Measurements from ENCODE around the gene NBEAL2. TPM values are rescaled to one million over a fixed set of nuclear protein-coding genes. Genes with fewer than 3 reads are reported as not detected.

The NBEAL2 gene
- total RNA-seq, 1 experiment from 2014 or later = 50.7 TPM

- intact Hi-C loops (cut with micrococcal nuclease) = no loop called here
- Histone ChIP-seq H3K9ac (ENCODE audit: low read length) (no peak overlapping the region), H3K36me3 (ENCODE audit: low read depth, low read length) (peaks cover 14% of the 10 kb centered on the region; the same call in 1 of the 2 replicates), H2AFZ (ENCODE audit: low read length) (no peak overlapping the region), H3K4me1 (ENCODE audit: insufficient read depth, low read length) (peaks cover 9% of the 10 kb centered on the region), H3K4me3 (ENCODE audit: low read length) (no peak overlapping the region), H3K27me3 (ENCODE audit: low read length) (no peaks in the 10 kb centered on the region), H3K4me2 (ENCODE audit: low read length) (no peak overlapping the region), H3K79me2 (ENCODE audit: low read length) (no peaks in the 10 kb centered on the region), H3K9me2 (replicated peaks; ENCODE audit: low read length) (no peaks in the 10 kb centered on the region), H4K20me1 (ENCODE audit: low read length) (no peaks in the 10 kb centered on the region), H3K27ac (ENCODE audit: low read length) (no peak overlapping the region), H3F3A (ENCODE audit: low read length, unreplicated experiment) (no peaks in the 10 kb centered on the region), H3K9me3 (ENCODE audit: low read length) (no peaks in the 10 kb centered on the region)
- no peak for ATAC-seq
- no peak for TF ChIP-seq CTCF (conservative IDR thresholded peaks at IDR 0.05; ENCODE audit: low read depth, low read length)
- no peak for TF ChIP-seq EZH2 (IDR thresholded peaks at IDR 0.05; ENCODE audit: low read length, unreplicated experiment)
- no peak for TF ChIP-seq EZH2phosphoT487 (IDR thresholded peaks at IDR 0.05; ENCODE audit: borderline replicate concordance, low read length)
- POLR2A ChIA-PET (ENCODE audit: unreplicated experiment) = no interaction called here
- no peak for DNase-seq
- CTCF ChIA-PET = interaction anchor here (1.2 kb wide), 1 partner anchor 86 kb away, joined by 3 read pairs; no protein-coding TSS in a partner anchor
- BruUV-seq (replicated peaks) = no TSS peak
Measured at GRCh38 chr3:47001731-47002170, 22.3 kb downstream of the NBEAL2 start.

- Histone ChIP-seq H3K4me2 (ENCODE audit: low read length) (no peak overlapping the region), H4K20me1 (ENCODE audit: low read length) (no peaks in the 10 kb centered on the region), H3K9ac (ENCODE audit: low read length) (no peak overlapping the region), H3K4me1 (ENCODE audit: insufficient read depth, low read length) (peaks cover 9% of the 10 kb centered on the region), H2AFZ (ENCODE audit: low read length) (no peak overlapping the region), H3K79me2 (ENCODE audit: low read length) (no peaks in the 10 kb centered on the region), H3K9me3 (ENCODE audit: low read length) (no peaks in the 10 kb centered on the region), H3K4me3 (ENCODE audit: low read length) (no peak overlapping the region), H3K36me3 (ENCODE audit: low read depth, low read length) (peaks cover 14% of the 10 kb centered on the region; the same call in 1 of the 2 replicates), H3F3A (ENCODE audit: low read length, unreplicated experiment) (no peaks in the 10 kb centered on the region), H3K9me2 (replicated peaks; ENCODE audit: low read length) (no peaks in the 10 kb centered on the region), H3K27me3 (ENCODE audit: low read length) (no peaks in the 10 kb centered on the region), H3K27ac (ENCODE audit: low read length) (no peak overlapping the region)
- POLR2A ChIA-PET (ENCODE audit: unreplicated experiment) = no interaction called here
- DNase-seq (no peak), ATAC-seq (no peak)
- no peak for TF ChIP-seq EZH2phosphoT487 (IDR thresholded peaks at IDR 0.05; ENCODE audit: borderline replicate concordance, low read length)
- no peak for TF ChIP-seq EZH2 (IDR thresholded peaks at IDR 0.05; ENCODE audit: low read length, unreplicated experiment)
- no peak for TF ChIP-seq CTCF (conservative IDR thresholded peaks at IDR 0.05; ENCODE audit: low read depth, low read length)
- intact Hi-C loops (cut with micrococcal nuclease) = no loop called here
- no TSS peak for BruUV-seq (replicated peaks)
- CTCF ChIA-PET = interaction anchor here (1.2 kb wide), 1 partner anchor 87 kb away, joined by 3 read pairs; no protein-coding TSS in a partner anchor
Measured at GRCh38 chr3:47002171-47003055, 22.9 kb downstream of the NBEAL2 start.

GRCh38 chr3:47003056-47003410, 23.6 kb downstream of the NBEAL2 start:
- ATAC-seq (no peak), DNase-seq (no peak)
- H3K4me1 ChIP-seq (ENCODE audit: insufficient read depth, low read length) = peaks cover 9% of the 10 kb centered on the region
- no peak overlapping the region for H2AFZ ChIP-seq (ENCODE audit: low read length)
- no peaks in the 10 kb centered on the region for H3K9me2 ChIP-seq (replicated peaks; ENCODE audit: low read length)
- H4K20me1 ChIP-seq (ENCODE audit: low read length) = no peaks in the 10 kb centered on the region
- ChIA-PET POLR2A (ENCODE audit: unreplicated experiment) (no interaction called here), CTCF (no interaction called here)
- peaks cover 14% of the 10 kb centered on the region; the same call in 1 of the 2 replicates for H3K36me3 ChIP-seq (ENCODE audit: low read depth, low read length)
- BruUV-seq (replicated peaks) = no TSS peak
- no peak overlapping the region for H3K4me2 ChIP-seq (ENCODE audit: low read length)
- H3K9me3 ChIP-seq (ENCODE audit: low read length) = no peaks in the 10 kb centered on the region
- TF ChIP-seq EZH2phosphoT487 (IDR thresholded peaks at IDR 0.05; ENCODE audit: borderline replicate concordance, low read length) (no peak), EZH2 (IDR thresholded peaks at IDR 0.05; ENCODE audit: low read length, unreplicated experiment) (no peak), CTCF (conservative IDR thresholded peaks at IDR 0.05; ENCODE audit: low read depth, low read length) (no peak)
- H3K4me3 ChIP-seq (ENCODE audit: low read length) = no peak overlapping the region
- H3K27ac ChIP-seq (ENCODE audit: low read length) = no peak overlapping the region
- H3K79me2 ChIP-seq (ENCODE audit: low read length) = no peaks in the 10 kb centered on the region
- no peaks in the 10 kb centered on the region for H3F3A ChIP-seq (ENCODE audit: low read length, unreplicated experiment)
- no peak overlapping the region for H3K9ac ChIP-seq (ENCODE audit: low read length)
- no peaks in the 10 kb centered on the region for H3K27me3 ChIP-seq (ENCODE audit: low read length)
- intact Hi-C loops (cut with micrococcal nuclease) = no loop called here

Data from PC-3 (cell line).